HEK293 (cell line): Measurements from ENCODE around the gene DYNLT2B.
"Not testable (repeated sequence)": the region's sequence is repeated elsewhere in the genome, so short reads cannot be mapped to it uniquely, and the experiment has no call there.

Source experiments
- CTCF ChIA-PET: fragments of 350-600 bp; formaldehyde crosslinking; extraction: SDS; loops from one replicate; lab custom pipeline; 2021; ENCODE audit warnings: antibody characterized with exemption; lab: Yijun Ruan, JAX
- POLR2A ChIA-PET: fragments of 300-600 bp; formaldehyde crosslinking; extraction: SDS; loops from one replicate; lab custom pipeline; 2020; ENCODE audit warnings: antibody characterized with exemption, inconsistent platforms; lab: Yijun Ruan, JAX
- H3K27ac ChIP-seq: fragments of 200-500 bp; sonication (Bioruptor generic); 2 replicates; pipeline ENCODE4 v1.5.1; 2014; ENCODE audit warnings: low read depth, low read length, control low read depth, inconsistent platforms; ENCODE audit errors: extremely low read depth
- H3K36me3 ChIP-seq, 2 experiments: fragments of 200-500 bp in 1 of 2; sonication (Bioruptor generic) in 1 of 2; 1 replicate in 1 of 2; 2 replicates in 1 of 2; pipeline ENCODE4 v1.5.1; 2014 to 2017; ENCODE audit warnings: inconsistent platforms in 2 of 2, low read length in 2 of 2; ENCODE audit not compliant: control insufficient read depth in 2 of 2, insufficient read depth in 1 of 2
- H3K4me1 ChIP-seq: fragments of 200-500 bp; sonication (Bioruptor generic); 2 replicates; pipeline ENCODE4 v1.5.1; 2014; ENCODE audit warnings: mild to moderate bottlenecking, low read length, inconsistent platforms; ENCODE audit not compliant: control insufficient read depth, insufficient read depth
- H3K4me3 ChIP-seq: 2 replicates; pipeline ENCODE4 v1.5.1; 2011; ENCODE audit warnings: low read depth, mild to moderate bottlenecking, control low read depth, low read length, moderate library complexity
- H3K9me3 ChIP-seq: fragments of 200-500 bp; sonication (Bioruptor generic); 2 replicates; pipeline ENCODE4 v1.5.1; 2014; ENCODE audit warnings: low read depth, low read length, inconsistent platforms; ENCODE audit not compliant: control insufficient read depth, insufficient read depth
- KLF7 ChIP-seq: fragments of 450-650 bp; formaldehyde crosslinking; IDR thresholded peaks from 2 replicates; pipeline ENCODE4 v1.5.1; 2016; ENCODE audit warnings: missing biosample characterization, missing genetic modification characterization, borderline replicate concordance
- YY1 ChIP-seq: fragments of 450-650 bp; formaldehyde crosslinking; IDR thresholded peaks from 2 replicates; pipeline ENCODE4 v1.5.1; 2018; ENCODE audit warnings: missing biosample characterization, missing genetic modification characterization
- ZNF112 ChIP-seq: fragments of 450-650 bp; formaldehyde crosslinking; IDR thresholded peaks from 2 replicates; pipeline ENCODE4 v1.5.0; 2017; ENCODE audit warnings: missing biosample characterization, missing genetic modification characterization
- ZNF114 ChIP-seq: fragments of 450-650 bp; formaldehyde crosslinking; IDR thresholded peaks from 2 replicates; pipeline ENCODE4 v1.5.0; 2017; ENCODE audit warnings: missing biosample characterization, missing genetic modification characterization
- ZNF121 ChIP-seq: fragments of 450-650 bp; formaldehyde crosslinking; IDR thresholded peaks from 2 replicates; pipeline ENCODE4 v1.5.1; 2016; ENCODE audit warnings: missing biosample characterization, missing genetic modification characterization
- ZNF132 ChIP-seq: fragments of 450-650 bp; formaldehyde crosslinking; IDR thresholded peaks from 2 replicates; pipeline ENCODE4 v1.5.1; 2017; ENCODE audit warnings: missing biosample characterization, missing genetic modification characterization, borderline replicate concordance
- ZNF140 ChIP-seq: fragments of 450-650 bp; formaldehyde crosslinking; IDR thresholded peaks from 2 replicates; pipeline ENCODE4 v1.5.1; 2016; ENCODE audit warnings: missing biosample characterization, missing genetic modification characterization
- ZNF530 ChIP-seq: fragments of 450-650 bp; formaldehyde crosslinking; IDR thresholded peaks from 2 replicates; pipeline ENCODE4 v1.5.1; 2016; ENCODE audit warnings: low read depth, missing biosample characterization, missing genetic modification characterization
- ZNF600 ChIP-seq: fragments of 450-650 bp; formaldehyde crosslinking; IDR thresholded peaks from 2 replicates; pipeline ENCODE4 v1.5.1; 2016; ENCODE audit warnings: missing biosample characterization, missing genetic modification characterization
- ZNF777 ChIP-seq: fragments of 450-650 bp; formaldehyde crosslinking; IDR thresholded peaks from 2 replicates; pipeline ENCODE4 v1.5.1; 2017; ENCODE audit warnings: missing biosample characterization, missing genetic modification characterization, borderline replicate concordance
- TF ChIP-seq, protein P1 (sequence below): fragments of 450-650 bp; formaldehyde crosslinking; IDR thresholded peaks from 2 replicates; pipeline ENCODE4 v1.5.1; 2016; ENCODE audit warnings: missing biosample characterization, missing genetic modification characterization
- TF ChIP-seq, protein P2 (sequence below): fragments of 450-650 bp; formaldehyde crosslinking; IDR thresholded peaks from 2 replicates; pipeline ENCODE4 v1.5.1; 2016; ENCODE audit warnings: missing biosample characterization, missing genetic modification characterization
- TF ChIP-seq, protein P3 (sequence below): fragments of 450-650 bp; formaldehyde crosslinking; IDR thresholded peaks from 2 replicates; pipeline ENCODE4 v1.5.1; 2017; ENCODE audit warnings: missing biosample characterization, missing genetic modification characterization
- TF ChIP-seq, protein P4 (sequence below): fragments of 450-650 bp; formaldehyde crosslinking; IDR thresholded peaks from 2 replicates; pipeline ENCODE4 v1.5.1; 2016; ENCODE audit warnings: missing biosample characterization, missing genetic modification characterization

Gene DYNLT2B

DNA sequence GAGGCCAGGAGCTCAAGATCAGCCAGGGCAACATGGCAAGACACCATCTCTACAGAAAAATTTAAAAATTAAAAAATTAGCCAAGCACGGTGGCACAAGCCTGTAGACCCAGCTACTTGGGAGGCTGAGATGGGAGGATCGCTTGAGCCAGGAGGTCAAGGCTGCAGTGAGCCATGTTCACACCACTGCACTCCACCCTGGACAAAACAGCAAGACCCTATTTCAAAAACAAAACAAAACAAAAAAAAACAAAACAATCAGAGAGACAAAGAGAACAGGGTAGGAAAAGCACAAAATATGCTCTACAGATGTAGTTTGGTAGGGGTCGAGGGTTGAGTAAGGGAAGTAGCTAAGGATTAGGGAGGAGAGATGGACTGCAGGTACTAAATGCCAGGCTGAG lies 3.4 kb downstream of the DYNLT2B start:
- no peaks in the 10 kb centered on the region for H3K9me3 ChIP-seq
- H3K27ac ChIP-seq, result no peak overlapping the region
- POLR2A ChIA-PET, result interaction anchor here (0.6 kb wide), 1 partner anchor 34 kb away, joined by 3 read pairs; no protein-coding TSS in a partner anchor
- no peaks in the 10 kb centered on the region for H3K4me1 ChIP-seq
- H3K4me3 ChIP-seq, result no peak overlapping the region
- TF ChIP-seq, protein P1, sequence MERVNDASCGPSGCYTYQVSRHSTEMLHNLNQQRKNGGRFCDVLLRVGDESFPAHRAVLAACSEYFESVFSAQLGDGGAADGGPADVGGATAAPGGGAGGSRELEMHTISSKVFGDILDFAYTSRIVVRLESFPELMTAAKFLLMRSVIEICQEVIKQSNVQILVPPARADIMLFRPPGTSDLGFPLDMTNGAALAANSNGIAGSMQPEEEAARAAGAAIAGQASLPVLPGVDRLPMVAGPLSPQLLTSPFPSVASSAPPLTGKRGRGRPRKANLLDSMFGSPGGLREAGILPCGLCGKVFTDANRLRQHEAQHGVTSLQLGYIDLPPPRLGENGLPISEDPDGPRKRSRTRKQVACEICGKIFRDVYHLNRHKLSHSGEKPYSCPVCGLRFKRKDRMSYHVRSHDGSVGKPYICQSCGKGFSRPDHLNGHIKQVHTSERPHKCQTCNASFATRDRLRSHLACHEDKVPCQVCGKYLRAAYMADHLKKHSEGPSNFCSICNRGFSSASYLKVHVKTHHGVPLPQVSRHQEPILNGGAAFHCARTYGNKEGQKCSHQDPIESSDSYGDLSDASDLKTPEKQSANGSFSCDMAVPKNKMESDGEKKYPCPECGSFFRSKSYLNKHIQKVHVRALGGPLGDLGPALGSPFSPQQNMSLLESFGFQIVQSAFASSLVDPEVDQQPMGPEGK (tag by site-specific recombination), result no peak
- TF ChIP-seq ZNF112 (tag by site-specific recombination) (no peak), ZNF114 (tag by site-specific recombination) (no peak), ZNF121 (tag by site-specific recombination) (peak; percentile 75), ZNF140 (no peak), ZNF530 (tag by site-specific recombination) (no peak), YY1 (tag by site-specific recombination) (no peak), KLF7 (tag by site-specific recombination) (no peak)
- TF ChIP-seq, protein P2, sequence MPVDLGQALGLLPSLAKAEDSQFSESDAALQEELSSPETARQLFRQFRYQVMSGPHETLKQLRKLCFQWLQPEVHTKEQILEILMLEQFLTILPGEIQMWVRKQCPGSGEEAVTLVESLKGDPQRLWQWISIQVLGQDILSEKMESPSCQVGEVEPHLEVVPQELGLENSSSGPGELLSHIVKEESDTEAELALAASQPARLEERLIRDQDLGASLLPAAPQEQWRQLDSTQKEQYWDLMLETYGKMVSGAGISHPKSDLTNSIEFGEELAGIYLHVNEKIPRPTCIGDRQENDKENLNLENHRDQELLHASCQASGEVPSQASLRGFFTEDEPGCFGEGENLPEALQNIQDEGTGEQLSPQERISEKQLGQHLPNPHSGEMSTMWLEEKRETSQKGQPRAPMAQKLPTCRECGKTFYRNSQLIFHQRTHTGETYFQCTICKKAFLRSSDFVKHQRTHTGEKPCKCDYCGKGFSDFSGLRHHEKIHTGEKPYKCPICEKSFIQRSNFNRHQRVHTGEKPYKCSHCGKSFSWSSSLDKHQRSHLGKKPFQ, result peak; percentile 41; the same call in 1 of the 2 replicates
- TF ChIP-seq, all 188 proteins: peak for 2
- peaks cover 0 to 8% of the 10 kb centered on the region in 2 experiments; a peak in 2 of 3 replicates for H3K36me3 ChIP-seq
- CTCF ChIA-PET, result no interaction called here

DNA sequence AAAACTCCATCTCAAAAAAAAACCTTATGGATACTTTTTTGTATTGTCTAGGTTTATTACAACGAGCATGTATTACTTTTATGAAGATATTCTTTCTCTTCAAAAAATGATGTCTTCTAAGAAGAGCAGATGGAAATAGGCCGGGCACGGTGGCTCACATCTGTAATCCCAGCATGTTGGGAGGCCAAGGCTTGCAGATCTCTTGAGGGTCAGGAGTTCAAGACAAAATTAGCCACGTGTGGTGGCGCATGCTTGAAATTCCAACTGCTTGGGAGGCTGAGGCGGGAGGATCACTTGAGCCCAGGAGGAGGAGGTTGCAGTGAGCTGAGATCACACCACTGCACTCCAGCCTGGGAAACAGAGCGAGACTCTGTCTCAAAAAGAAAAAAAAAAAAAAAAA lies 4.0 kb downstream of the DYNLT2B start:
- H3K4me3 ChIP-seq, H3K36me3 ChIP-seq, H3K9me3 ChIP-seq, POLR2A ChIA-PET, CTCF ChIA-PET, H3K4me1 ChIP-seq, H3K27ac ChIP-seq: not testable (repeated sequence)

DNA sequence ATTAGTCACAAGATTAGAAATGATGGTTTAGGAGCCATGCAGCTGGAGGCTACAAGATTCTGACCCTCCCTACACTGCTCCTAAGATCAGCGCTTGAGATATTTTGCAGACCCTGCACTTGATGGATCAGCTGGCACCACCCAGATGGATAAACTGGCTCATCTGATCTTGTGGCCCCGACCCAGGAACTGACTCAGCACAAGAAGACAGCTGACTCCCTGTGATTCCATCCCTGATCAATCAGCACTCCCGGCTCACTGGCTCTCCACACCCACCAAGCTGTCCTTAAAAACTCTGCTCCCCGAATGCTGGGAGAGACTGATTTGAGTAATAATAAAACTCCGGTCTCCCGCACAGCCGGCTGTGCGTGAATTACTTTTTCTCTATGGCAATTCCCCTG lies 15.1 kb downstream of the DYNLT2B start:
- POLR2A ChIA-PET, result not testable (repeated sequence)

DNA sequence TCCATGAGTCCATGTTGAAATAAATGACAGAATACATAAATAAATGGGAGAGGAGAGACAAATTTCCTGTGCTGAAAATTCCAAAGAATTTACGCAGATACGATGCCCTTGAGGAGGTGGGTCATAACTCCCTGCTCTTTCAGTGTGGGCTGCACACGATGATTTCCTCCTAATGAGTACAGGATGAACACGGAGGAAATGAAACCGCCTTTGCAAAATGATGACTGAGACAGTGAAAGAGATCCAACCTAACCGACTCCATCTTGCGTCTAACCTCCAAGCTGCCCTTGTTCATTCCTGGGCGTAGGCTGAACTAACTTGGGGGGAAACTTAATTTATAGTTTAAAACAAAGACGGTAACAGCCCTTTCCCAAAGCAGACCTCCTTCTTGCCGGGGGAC lies 15.5 kb downstream of the DYNLT2B start:
- H3K4me1 ChIP-seq, H3K9me3 ChIP-seq, POLR2A ChIA-PET, H3K4me3 ChIP-seq, H3K27ac ChIP-seq, CTCF ChIA-PET: not testable (repeated sequence)
- H3K36me3 ChIP-seq, result peaks cover 0 to 14% of the 10 kb centered on the region in 2 experiments; a peak in 2 of 3 replicates

More for the DNA sequence above, 15.1 kb downstream of the DYNLT2B start:
- H3K27ac ChIP-seq, H3K9me3 ChIP-seq, CTCF ChIA-PET, H3K4me3 ChIP-seq, H3K4me1 ChIP-seq: not testable (repeated sequence)
- H3K36me3 ChIP-seq, result peaks cover 0 to 12% of the 10 kb centered on the region in 2 experiments; a peak in 2 of 3 replicates

DNA sequence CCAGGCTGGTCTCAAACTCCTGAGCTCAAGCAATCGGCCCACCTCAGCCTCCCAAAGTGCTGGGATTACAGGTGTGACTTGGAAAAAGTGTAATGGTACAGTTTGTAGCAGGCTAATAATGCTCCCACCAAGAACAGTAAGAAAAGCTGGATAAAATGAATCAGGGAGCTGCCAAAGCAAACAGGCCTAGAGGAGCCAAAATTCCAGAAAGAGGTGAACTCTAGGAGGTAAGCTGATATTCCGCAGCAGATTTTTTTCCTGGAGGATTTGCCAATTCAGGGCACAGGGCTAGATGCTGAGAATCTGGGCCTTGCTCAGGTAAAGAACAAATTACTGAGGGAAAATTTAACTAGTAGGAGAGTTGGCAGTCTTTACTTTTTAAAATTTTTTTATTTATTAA lies 19.5 kb downstream of the DYNLT2B start:
- Histone ChIP-seq H3K27ac (no peak overlapping the region), H3K9me3 (no peaks in the 10 kb centered on the region), H3K4me1 (no peaks in the 10 kb centered on the region), H3K36me3 (peaks cover 0 to 16% of the 10 kb centered on the region in 2 experiments; a peak in 1 of 3 replicates), H3K4me3 (no peak overlapping the region)
- CTCF ChIA-PET, result interaction anchor here (0.6 kb wide), 2 partner anchors 8 to 50 kb away, joined by 3 read pairs; no protein-coding TSS in a partner anchor
- TF ChIP-seq ZNF600 (tag by site-specific recombination) (no peak), ZNF777 (tag by site-specific recombination) (no peak), ZNF132 (tag by site-specific recombination) (no peak), ZNF121 (tag by site-specific recombination) (no peak)
- TF ChIP-seq, protein P3, sequence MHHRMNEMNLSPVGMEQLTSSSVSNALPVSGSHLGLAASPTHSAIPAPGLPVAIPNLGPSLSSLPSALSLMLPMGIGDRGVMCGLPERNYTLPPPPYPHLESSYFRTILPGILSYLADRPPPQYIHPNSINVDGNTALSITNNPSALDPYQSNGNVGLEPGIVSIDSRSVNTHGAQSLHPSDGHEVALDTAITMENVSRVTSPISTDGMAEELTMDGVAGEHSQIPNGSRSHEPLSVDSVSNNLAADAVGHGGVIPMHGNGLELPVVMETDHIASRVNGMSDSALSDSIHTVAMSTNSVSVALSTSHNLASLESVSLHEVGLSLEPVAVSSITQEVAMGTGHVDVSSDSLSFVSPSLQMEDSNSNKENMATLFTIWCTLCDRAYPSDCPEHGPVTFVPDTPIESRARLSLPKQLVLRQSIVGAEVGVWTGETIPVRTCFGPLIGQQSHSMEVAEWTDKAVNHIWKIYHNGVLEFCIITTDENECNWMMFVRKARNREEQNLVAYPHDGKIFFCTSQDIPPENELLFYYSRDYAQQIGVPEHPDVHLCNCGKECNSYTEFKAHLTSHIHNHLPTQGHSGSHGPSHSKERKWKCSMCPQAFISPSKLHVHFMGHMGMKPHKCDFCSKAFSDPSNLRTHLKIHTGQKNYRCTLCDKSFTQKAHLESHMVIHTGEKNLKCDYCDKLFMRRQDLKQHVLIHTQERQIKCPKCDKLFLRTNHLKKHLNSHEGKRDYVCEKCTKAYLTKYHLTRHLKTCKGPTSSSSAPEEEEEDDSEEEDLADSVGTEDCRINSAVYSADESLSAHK (tag by site-specific recombination), result no peak
- TF ChIP-seq, protein P4, sequence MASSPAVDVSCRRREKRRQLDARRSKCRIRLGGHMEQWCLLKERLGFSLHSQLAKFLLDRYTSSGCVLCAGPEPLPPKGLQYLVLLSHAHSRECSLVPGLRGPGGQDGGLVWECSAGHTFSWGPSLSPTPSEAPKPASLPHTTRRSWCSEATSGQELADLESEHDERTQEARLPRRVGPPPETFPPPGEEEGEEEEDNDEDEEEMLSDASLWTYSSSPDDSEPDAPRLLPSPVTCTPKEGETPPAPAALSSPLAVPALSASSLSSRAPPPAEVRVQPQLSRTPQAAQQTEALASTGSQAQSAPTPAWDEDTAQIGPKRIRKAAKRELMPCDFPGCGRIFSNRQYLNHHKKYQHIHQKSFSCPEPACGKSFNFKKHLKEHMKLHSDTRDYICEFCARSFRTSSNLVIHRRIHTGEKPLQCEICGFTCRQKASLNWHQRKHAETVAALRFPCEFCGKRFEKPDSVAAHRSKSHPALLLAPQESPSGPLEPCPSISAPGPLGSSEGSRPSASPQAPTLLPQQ, result no peak
- TF ChIP-seq, all 188 proteins: peak for 0
- POLR2A ChIA-PET, result no interaction called here
